Measurements from ENCODE around the gene CADPS.

The CADPS gene

GRCh38 chr3:62481962-62482361 is 393.3 kb downstream of the CADPS start:
- no peak for DNase-seq

- no peak for DNase-seq
Observed at GRCh38 chr3:62480056-62480455, 395.2 kb downstream of the CADPS start.

GRCh38 chr3:62479326-62479725 is 395.9 kb downstream of the CADPS start:
- DNase-seq: no peak

- no peak for DNase-seq
Observed at GRCh38 chr3:62475306-62475705, 399.9 kb downstream of the CADPS start.

GRCh38 chr3:62467966-62468722 is 407.1 kb downstream of the CADPS start:
- no peak for DNase-seq

GRCh38 chr3:62462788-62463187 is 412.4 kb downstream of the CADPS start:
- DNase-seq: no peak

- no peak for DNase-seq
Observed at GRCh38 chr3:62462104-62462762, 413.0 kb downstream of the CADPS start.

- DNase-seq: no peak
Observed at GRCh38 chr3:62454916-62455315, 420.3 kb downstream of the CADPS start.

- no peak for DNase-seq
Observed at GRCh38 chr3:62453448-62453847, 421.8 kb downstream of the CADPS start.

GRCh38 chr3:62451211-62451887 is 423.9 kb downstream of the CADPS start:
- DNase-seq: no peak

- no peak for DNase-seq
Observed at GRCh38 chr3:62446337-62446940, 428.8 kb downstream of the CADPS start.

- no peak for DNase-seq
Observed at GRCh38 chr3:62445275-62445674, 429.9 kb downstream of the CADPS start.

GRCh38 chr3:62439978-62440377 is 435.2 kb downstream of the CADPS start:
- no peak for DNase-seq

- DNase-seq: no peak
Observed at GRCh38 chr3:62439176-62439813, 435.9 kb downstream of the CADPS start.

GRCh38 chr3:62436785-62437184 is 438.4 kb downstream of the CADPS start:
- DNase-seq: no peak

- no peak for DNase-seq
Observed at GRCh38 chr3:62433396-62433795, 441.8 kb downstream of the CADPS start.

GRCh38 chr3:62421207-62421606 is 454.0 kb downstream of the CADPS start:
- no peak for DNase-seq

GRCh38 chr3:62416144-62416543 is 459.1 kb downstream of the CADPS start:
- no peak for DNase-seq

- DNase-seq: no peak
Observed at GRCh38 chr3:62415312-62415801, 459.9 kb downstream of the CADPS start.

GRCh38 chr3:62414786-62415185 is 460.4 kb downstream of the CADPS start:
- DNase-seq: no peak

GRCh38 chr3:62413687-62414086 is 461.5 kb downstream of the CADPS start:
- DNase-seq: no peak

GRCh38 chr3:62406945-62407344 is 468.3 kb downstream of the CADPS start:
- DNase-seq: no peak

- no peak for DNase-seq
Observed at GRCh38 chr3:62405566-62405965, 469.6 kb downstream of the CADPS start.

Data from activated CD8-positive, alpha-beta memory T cell treated with anti-CD3 and anti-CD28 coated beads for 24 hours (primary cell).